Mammary epithelial cell (primary cell): ENCODE results near the gene GRPEL2.

ENCODE experiments used
- CTCF ChIP-seq, 2 donors: IDR thresholded peaks in 1 of 2; conservative IDR thresholded peaks in 1 of 2; 2 replicates each; pipeline ENCODE4 v1.5.1; 2011 to 2012; ENCODE audit warnings: inconsistent platforms in 2 of 2, low read length in 2 of 2, mild to moderate bottlenecking in 2 of 2, control low read depth in 1 of 2, low read depth in 1 of 2; ENCODE audit not compliant: insufficient read depth in 1 of 2; ENCODE audit errors: extremely low read depth in 1 of 2
- EZH2 ChIP-seq: IDR thresholded peaks from 2 replicates; pipeline ENCODE4 v1.6.1; 2012; ENCODE audit warnings: low read length, inconsistent platforms, borderline replicate concordance

- TF ChIP-seq CTCF (conservative IDR thresholded peaks at IDR 0.05 in 1 of 2, IDR thresholded peaks at IDR 0.05 in 1 of 2; ENCODE audit: extremely low read depth in 1 of 2, insufficient read depth in 1 of 2, low read depth in 1 of 2, low read length in 2 of 2) (no peak), EZH2 (no peak)
Observed at GRCh38 chr5:149302641-149303040, 42.7 kb upstream of the GRPEL2 start.
